ENCODE data around the gene CTBP1. TPM values are rescaled to one million over a fixed set of nuclear protein-coding genes. Genes with fewer than 3 reads are reported as not detected.

Gene CTBP1
- total RNA-seq, 1 experiment from 2014 or later, result 153 TPM

DNA sequence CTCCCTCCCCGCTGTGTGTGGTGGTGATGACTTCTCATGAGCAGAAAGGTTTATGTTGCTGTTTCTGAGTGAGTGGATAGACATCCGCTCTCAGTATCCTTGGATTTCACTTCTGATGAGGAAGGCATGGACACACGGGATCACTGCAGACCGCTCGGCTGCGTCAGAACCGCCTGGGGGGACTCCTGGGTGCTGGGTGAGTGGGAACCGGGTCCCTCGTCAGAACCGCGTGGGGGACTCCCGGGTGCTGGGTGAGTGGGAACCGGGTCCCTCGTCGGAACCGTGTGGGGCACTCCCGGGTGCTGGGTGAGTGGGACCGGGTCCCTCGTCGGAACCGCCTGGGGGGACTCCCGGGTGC is 9.0 kb downstream of the CTBP1 start:
- POLR2A ChIA-PET (ENCODE audit: unreplicated experiment), result no interaction called here
- BruUV-seq (replicated peaks), result no TSS peak
- Histone ChIP-seq H3K27me3 (ENCODE audit: insufficient read depth, low read depth) (no peaks in the 10 kb centered on the region), H3K4me1 (replicated peaks; ENCODE audit: insufficient read depth) (no peaks in the 10 kb centered on the region), H3F3A (ENCODE audit: insufficient read depth, low read depth) (no peaks in the 10 kb centered on the region), H3K36me3 (ENCODE audit: low read depth) (no peaks in the 10 kb centered on the region), H3K27ac (no peak overlapping the region), H2AFZ (no peak overlapping the region), H3K9me2 (ENCODE audit: insufficient read depth) (no peaks in the 10 kb centered on the region), H4K20me1 (ENCODE audit: insufficient read depth) (peaks cover 70% of the 10 kb centered on the region), H3K4me3 (no peak overlapping the region), H3K9me3 (ENCODE audit: insufficient read depth, low read depth) (no peaks in the 10 kb centered on the region), H3K79me2 (ENCODE audit: low read depth) (peaks cover 47% of the 10 kb centered on the region), H3K4me2 (no peak overlapping the region)
- no peak for DNase-seq
- CTCF ChIA-PET, result interaction anchor here (0.7 kb wide), 1 partner anchor 11 kb away, joined by 3 read pairs; no protein-coding TSS in a partner anchor
- intact Hi-C loops (cut with micrococcal nuclease; ENCODE audit: unreplicated experiment), result no loop called here
- no peak for TF ChIP-seq EZH2 (IDR thresholded peaks at IDR 0.05; ENCODE audit: low read depth)
- TF ChIP-seq, protein P1, sequence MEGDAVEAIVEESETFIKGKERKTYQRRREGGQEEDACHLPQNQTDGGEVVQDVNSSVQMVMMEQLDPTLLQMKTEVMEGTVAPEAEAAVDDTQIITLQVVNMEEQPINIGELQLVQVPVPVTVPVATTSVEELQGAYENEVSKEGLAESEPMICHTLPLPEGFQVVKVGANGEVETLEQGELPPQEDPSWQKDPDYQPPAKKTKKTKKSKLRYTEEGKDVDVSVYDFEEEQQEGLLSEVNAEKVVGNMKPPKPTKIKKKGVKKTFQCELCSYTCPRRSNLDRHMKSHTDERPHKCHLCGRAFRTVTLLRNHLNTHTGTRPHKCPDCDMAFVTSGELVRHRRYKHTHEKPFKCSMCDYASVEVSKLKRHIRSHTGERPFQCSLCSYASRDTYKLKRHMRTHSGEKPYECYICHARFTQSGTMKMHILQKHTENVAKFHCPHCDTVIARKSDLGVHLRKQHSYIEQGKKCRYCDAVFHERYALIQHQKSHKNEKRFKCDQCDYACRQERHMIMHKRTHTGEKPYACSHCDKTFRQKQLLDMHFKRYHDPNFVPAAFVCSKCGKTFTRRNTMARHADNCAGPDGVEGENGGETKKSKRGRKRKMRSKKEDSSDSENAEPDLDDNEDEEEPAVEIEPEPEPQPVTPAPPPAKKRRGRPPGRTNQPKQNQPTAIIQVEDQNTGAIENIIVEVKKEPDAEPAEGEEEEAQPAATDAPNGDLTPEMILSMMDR (conservative IDR thresholded peaks at IDR 0.05), result no peak

DNA sequence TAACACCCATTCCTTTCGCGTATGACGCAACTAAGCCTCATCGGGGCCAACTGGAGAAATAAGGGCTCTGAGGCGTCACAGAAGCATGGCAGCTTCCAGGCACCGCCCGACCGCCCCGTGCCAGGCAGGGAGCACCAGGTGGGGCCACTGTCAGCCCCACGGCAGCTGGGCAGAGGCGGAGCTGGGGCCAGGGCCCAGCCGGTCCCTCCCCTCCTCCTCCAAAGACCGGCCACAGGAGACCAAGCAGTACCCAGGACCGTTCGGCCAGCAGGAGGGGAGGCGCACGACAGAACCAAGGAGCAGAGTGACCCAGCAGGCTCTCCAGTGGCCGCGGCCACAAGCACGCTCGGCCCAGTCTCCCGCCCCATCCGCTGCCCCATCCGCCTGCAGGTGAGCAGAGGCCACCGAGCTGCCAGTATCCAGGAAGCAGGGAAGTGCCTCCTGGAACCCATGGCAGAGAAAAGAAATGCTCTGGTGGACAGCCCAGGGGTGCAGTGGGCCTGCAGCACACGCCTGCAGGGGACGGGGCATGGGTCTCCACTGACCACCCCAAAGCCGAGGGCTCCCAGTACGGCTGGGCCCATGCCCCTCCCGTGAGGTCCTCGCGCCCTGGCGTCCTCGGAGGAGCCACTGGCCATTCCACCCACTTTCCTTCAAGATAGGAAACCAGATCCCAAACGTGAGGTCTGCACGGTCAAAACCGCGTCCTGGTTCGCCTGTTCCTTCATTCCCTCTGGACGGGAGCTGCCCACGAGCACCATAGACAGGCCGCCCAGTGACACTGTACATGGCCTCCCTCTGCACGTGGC is 9.6 kb downstream of the CTBP1 start:
- Histone ChIP-seq H3K27me3 (ENCODE audit: insufficient read depth, low read depth) (no peaks in the 10 kb centered on the region), H3F3A (ENCODE audit: insufficient read depth, low read depth) (no peaks in the 10 kb centered on the region), H3K36me3 (ENCODE audit: low read depth) (no peaks in the 10 kb centered on the region), H3K27ac (no peak overlapping the region), H3K4me1 (replicated peaks; ENCODE audit: insufficient read depth) (no peaks in the 10 kb centered on the region), H3K79me2 (ENCODE audit: low read depth) (peaks cover 41% of the 10 kb centered on the region), H4K20me1 (ENCODE audit: insufficient read depth) (peaks cover 64% of the 10 kb centered on the region), H3K9me2 (ENCODE audit: insufficient read depth) (no peaks in the 10 kb centered on the region), H3K4me3 (no peak overlapping the region), H3K4me2 (no peak overlapping the region), H2AFZ (no peak overlapping the region), H3K9me3 (ENCODE audit: insufficient read depth, low read depth) (no peaks in the 10 kb centered on the region)
- no TSS peak for BruUV-seq (replicated peaks)
- intact Hi-C loops (cut with micrococcal nuclease; ENCODE audit: unreplicated experiment), result no loop called here
- TF ChIP-seq, protein P1 (conservative IDR thresholded peaks at IDR 0.05), result no peak
- no peak for TF ChIP-seq EZH2 (IDR thresholded peaks at IDR 0.05; ENCODE audit: low read depth)
- ChIA-PET POLR2A (ENCODE audit: unreplicated experiment) (no interaction called here), CTCF (interaction anchor here (0.7 kb wide), 1 partner anchor 11 kb away, joined by 3 read pairs; no protein-coding TSS in a partner anchor)
- no peak for DNase-seq

- intact Hi-C loops (cut with micrococcal nuclease; ENCODE audit: unreplicated experiment), result no loop called here
- peaks cover 34% of the 10 kb centered on the region for H3K79me2 ChIP-seq (ENCODE audit: low read depth)
- ChIA-PET POLR2A (ENCODE audit: unreplicated experiment) (no interaction called here), CTCF (no interaction called here)
- no peak for TF ChIP-seq EZH2 (IDR thresholded peaks at IDR 0.05; ENCODE audit: low read depth)
- no TSS peak for BruUV-seq (replicated peaks)
- no peak overlapping the region for H3K4me2 ChIP-seq
- peaks cover 57% of the 10 kb centered on the region for H4K20me1 ChIP-seq (ENCODE audit: insufficient read depth)
- H3K9me2 ChIP-seq (ENCODE audit: insufficient read depth), result no peaks in the 10 kb centered on the region
- H3F3A ChIP-seq (ENCODE audit: insufficient read depth, low read depth), result no peaks in the 10 kb centered on the region
- no peak overlapping the region for H3K4me3 ChIP-seq
- no peaks in the 10 kb centered on the region for H3K27me3 ChIP-seq (ENCODE audit: insufficient read depth, low read depth)
- H2AFZ ChIP-seq, result no peak overlapping the region
- no peaks in the 10 kb centered on the region for H3K9me3 ChIP-seq (ENCODE audit: insufficient read depth, low read depth)
- H3K27ac ChIP-seq, result no peak overlapping the region
- DNase-seq, result no peak
- H3K36me3 ChIP-seq (ENCODE audit: low read depth), result no peaks in the 10 kb centered on the region
- no peaks in the 10 kb centered on the region for H3K4me1 ChIP-seq (replicated peaks; ENCODE audit: insufficient read depth)
Measured at GRCh38 chr4:1238676-1239000, 10.3 kb downstream of the CTBP1 start.
